IPS-18c (cell line): ENCODE measurements around the gene EHD1.

Experiments used
- H3K4me3 ChIP-seq: 2 replicates; pipeline ENCODE4 v1.7.0; 2013; ENCODE audit warnings: low read depth, mild to moderate bottlenecking, low read length, moderate library complexity; ENCODE audit not compliant: insufficient read depth
- H3K9me3 ChIP-seq: one replicate; pipeline ENCODE4 v1.6.1; 2013; ENCODE audit warnings: mild to moderate bottlenecking, low read length, moderate library complexity; ENCODE audit not compliant: control insufficient read depth, insufficient read depth

Gene EHD1

DNA sequence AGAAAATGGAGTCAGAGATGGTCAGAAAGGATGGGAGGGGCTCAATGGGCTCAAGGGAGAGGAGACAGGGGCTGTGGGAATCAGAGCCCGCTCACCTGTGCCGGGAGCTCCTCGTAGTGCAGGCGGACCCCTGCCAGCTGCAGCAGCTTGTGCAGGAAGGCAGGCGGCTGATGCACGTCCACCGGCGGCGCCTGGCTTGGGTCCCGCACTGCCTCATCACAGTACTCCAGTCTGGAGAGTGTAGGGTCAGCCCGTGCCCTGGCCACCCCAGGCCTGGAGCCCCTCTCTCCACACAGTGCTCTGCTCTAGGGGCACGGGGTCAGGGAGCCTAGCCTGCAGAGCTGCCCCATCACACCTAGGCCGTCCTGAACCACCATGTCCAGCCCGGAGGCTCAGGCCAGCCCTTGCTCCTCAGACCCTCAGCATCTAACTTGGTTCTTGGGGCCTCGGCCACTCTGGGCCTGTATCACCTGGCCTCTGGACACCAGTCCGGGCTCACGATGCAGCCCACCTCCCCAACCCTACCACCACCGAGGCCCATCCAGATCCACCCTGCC lies 34.8 kb upstream of the EHD1 start:
- Histone ChIP-seq H3K9me3 (no peaks in the 10 kb centered on the region), H3K4me3 (no peak overlapping the region)

DNA sequence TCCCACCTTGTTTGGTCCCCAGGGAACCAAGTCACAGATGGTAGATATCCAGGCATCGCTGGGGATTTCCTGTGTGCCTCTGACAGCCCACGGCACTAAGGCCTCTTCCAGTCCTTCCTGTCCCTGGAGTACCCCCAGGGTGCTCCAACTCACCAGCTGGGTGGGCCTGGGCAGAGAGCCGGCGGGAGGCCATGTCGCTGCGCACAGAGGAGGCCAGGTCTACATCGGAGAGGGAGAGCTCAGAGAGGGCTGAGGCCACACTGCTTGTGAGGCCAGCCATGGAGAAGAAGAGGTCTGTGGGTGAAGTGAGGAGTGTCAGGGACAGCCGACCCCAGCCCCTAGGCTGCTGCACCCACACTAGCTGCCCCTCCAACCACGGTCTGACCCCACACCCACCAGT lies 33.3 kb upstream of the EHD1 start:
- Histone ChIP-seq H3K9me3 (no peaks in the 10 kb centered on the region), H3K4me3 (no peak overlapping the region)

DNA sequence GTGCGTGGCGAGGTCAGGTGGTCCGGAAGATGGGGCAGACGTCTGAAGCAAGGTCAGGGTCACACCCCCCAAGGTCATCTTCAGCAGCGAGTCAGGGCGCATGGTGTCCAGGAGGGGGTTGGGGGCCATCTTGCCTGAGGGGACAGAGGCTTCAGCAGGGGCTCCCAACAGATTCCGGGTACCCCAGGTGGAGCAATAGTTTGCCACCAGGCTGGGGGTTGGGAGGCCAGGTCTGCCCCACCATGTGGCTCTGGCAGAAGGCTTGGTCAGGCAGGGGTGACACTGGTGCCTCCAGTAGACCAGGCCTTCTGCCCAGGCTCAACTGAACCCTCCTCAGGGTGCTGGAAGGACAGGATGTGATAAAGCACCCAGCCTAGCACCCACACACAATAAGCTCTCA lies 32.7 kb upstream of the EHD1 start:
- H3K4me3 ChIP-seq = no peak overlapping the region
- H3K9me3 ChIP-seq = no peaks in the 10 kb centered on the region

DNA sequence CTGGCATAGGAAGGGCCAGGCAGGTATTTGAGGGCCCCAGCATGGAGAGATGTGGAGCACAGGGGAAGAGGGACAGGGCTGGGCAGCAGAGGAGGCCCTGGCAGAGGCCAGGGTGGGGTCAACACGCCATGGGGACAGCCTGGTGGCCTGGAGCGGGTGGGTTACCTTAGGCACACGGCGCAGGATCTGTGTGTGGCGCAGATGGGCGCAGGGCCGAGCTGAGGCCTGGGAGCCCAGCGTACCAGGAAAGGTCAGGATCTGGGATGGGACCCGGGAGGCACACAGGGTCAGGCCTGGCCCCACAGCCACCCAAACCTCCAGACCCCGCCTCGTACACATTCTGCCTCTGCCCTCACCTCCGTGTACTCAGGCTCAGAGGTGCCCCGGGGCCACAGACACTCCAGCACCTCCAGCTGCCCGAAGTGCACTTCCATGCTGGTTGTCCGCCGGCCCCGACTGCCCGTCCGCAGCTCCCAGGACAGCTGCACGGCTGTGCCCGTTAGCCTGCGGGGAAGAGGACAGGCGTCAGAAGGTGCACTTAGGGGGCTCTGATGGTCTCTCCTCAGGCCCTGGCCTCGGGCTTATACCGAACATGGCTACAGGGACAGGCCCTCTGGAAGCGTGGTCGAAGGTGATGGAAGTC lies 32.2 kb upstream of the EHD1 start:
- no peak overlapping the region for H3K4me3 ChIP-seq
- no peaks in the 10 kb centered on the region for H3K9me3 ChIP-seq

DNA sequence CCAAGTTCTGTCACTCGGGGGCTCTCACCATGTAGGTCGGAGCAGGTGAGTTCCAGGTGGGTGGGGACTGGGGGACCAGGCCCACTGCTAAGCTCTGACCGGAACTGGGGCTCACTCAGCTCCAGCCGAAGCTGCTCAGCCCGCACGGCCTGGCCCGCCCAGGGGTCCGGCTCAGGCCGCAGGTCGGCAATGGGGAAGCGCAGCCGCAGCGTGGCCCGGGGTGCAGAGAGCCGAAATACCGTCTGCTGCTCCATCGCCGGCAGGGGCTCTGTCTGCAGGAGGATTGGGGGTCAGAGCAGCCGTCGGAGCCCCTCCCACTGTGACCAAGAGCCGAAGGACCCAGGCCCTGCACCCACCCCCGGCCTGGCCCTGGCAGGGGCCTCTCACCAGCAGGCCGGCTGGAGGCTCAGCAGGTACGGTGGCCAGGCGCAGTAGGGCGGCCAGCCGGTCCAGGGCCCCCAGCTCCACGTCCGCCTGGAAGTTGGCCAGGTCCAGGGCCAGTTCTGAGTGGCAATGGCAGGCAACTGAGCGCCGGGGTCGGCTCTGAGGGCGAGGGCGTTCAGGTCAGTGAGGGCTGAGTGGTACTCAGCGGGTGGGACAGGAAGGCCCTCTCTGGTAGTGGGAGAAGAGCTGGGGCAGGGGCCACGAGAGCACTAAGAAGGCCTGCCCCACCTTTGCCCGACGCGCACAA lies 31.4 kb upstream of the EHD1 start:
- no peaks in the 10 kb centered on the region for H3K9me3 ChIP-seq
- no peak overlapping the region for H3K4me3 ChIP-seq

DNA sequence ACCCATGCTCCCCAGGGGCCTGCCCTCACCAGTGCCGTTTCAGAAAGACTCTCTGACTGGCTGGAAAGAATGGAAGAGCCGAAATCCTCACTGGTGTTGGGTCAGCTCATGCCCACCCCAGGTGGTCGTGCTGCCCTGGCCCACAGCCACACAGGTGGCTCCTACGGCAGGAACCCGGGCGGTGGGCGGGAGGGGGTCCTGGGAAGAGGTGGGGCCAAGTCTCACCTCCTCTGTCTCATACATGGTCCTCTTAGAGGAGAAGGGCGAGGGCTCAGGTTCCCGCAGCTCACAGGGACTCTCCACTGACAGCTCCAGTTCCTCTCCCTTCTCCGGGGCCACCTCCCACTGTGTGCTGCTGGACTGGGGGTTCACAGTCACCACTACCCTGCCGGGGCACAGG lies 30.3 kb upstream of the EHD1 start:
- no peaks in the 10 kb centered on the region for H3K9me3 ChIP-seq
- H3K4me3 ChIP-seq = no peak overlapping the region

DNA sequence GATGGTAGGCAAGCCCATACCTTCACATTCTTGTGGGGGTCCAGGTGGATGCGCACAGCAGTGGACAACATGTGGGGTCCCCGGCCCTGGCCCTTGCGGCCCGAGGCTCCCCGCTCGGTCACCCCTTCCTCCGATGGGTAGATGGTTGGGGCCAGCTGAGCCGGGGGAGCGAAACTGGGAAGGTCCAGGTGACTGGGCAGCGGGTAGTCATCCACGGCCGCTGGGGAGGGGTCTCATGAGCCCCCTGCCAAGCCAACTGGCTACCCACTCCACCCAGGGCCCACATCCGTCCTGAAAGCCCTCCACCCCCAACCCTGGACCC lies 27.9 kb upstream of the EHD1 start:
- Histone ChIP-seq H3K4me3 (no peak overlapping the region), H3K9me3 (no peaks in the 10 kb centered on the region)

DNA sequence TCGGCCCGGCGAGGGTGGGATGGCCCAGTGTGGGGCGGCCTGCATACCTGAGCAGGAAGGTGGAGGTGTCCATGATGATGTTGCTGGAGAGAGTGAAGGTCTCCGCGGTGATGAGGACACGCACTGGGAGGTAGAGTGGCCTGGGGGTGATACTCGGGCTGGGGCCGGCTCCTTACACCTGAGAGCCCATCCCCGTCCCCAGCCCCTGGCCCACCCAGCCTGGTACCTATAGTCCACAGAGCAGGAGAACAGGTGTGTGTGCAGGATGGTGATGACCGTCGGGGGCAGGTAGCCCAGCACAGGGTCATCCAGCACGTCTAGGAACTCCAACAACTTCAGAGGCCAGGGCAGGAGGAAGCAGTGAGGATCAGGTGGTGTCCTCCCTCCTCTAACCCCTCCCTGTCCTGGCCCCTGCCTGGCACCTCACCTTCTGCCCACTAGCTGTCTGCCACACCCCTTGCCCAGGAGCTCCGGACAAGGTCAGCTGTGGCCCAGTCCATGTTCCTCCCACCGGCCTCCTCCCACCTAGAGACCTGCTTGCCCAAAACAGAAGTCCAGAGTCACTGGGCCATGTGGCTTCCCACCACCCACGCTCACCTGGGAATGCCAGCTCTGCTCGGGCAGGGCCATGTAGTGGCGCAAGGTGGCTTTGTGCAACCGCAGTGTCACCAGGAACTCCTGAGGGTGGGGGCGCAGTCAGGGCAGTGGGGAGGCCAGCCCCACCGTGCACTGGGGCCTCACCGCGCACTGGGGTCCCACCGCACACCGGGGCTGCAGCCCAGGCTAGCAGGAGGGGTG lies 27.3 kb upstream of the EHD1 start:
- Histone ChIP-seq H3K9me3 (no peaks in the 10 kb centered on the region), H3K4me3 (no peak overlapping the region)

DNA sequence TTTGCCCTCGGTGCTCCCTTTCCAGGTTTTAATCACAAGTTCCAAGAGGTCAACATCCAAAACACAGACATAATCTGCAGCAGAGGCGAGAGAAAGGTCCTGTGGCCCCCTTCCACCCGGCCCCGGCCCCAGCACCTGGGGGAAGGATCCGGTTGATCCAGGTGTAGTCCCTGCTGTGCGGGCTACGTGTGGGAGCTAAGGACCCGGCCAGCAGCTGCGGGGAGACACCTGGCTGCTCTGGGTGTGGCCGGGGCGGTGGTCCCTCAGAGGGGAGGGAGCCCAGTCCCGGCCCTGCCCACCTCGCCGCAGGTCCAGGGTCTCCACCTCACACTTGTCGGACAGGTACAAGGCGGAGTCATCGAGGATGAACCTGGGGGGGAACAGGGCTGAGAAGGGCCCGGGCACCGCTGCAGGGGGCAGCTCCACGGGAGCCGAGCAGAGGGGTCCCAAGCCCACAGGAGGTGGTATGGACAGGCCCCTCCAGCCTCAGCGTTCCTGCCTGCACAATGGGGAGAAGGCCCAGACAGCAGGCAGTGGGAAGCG lies 24.9 kb upstream of the EHD1 start:
- no peak overlapping the region for H3K4me3 ChIP-seq
- H3K9me3 ChIP-seq = no peaks in the 10 kb centered on the region

DNA sequence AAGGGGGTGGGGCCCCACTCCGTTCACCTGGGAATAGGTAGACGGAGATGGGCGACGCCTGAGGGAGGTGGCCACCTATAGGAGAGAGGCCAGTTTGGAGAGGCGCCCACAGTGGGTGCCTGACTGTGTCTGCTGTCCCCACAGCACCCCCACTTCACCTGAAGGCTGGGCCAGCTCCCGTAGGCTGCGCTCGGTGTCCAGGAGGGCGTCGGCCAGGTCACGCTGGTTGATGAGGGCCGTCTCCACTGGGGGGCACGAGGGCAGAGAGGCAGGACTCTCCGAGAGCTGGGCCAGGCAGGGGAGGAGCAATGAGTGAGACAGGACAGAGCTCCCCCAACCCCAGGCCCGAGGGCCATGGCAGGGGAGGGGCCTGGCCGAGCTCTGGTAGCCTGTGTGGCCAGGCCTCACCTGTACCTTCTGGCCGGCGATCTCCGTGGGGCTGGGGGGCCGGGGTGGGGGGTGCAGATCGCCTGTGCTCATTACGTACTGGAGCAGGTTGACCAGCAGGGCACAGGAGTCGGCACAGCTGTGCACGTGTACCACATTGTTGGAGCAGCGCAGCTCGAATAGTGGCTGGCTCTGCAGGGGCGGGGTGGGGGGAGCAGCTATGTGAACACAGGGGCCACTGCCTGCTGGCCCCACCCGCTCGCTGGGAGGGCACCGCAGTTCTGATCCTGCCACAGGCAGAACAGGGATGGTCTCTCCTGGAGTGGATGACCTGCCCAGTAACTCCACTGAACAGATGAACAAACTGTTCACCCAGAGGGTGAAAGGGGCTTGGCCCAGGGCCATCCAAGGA lies 23.9 kb upstream of the EHD1 start:
- H3K4me3 ChIP-seq = no peak overlapping the region
- no peaks in the 10 kb centered on the region for H3K9me3 ChIP-seq

DNA sequence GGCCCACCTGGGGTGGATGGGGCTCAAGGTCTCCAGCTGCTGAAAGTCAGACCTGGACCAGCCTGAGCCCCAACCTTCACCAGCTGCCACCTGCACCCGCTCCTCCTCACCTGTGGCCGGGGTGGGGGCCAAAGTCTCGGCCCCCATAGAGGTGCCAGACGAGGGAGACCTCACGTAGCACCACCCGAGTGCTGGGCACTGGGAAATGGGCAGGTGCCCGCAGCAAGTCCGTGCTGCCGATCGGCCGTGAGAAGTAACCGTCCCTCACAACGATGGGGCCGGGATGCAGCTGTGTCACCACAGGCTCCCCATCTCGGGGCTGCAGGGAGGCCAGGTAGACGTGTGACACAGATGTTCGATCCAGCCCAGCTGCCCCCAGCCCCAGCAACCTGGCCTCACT lies 22.4 kb upstream of the EHD1 start:
- no peak overlapping the region for H3K4me3 ChIP-seq
- no peaks in the 10 kb centered on the region for H3K9me3 ChIP-seq

DNA sequence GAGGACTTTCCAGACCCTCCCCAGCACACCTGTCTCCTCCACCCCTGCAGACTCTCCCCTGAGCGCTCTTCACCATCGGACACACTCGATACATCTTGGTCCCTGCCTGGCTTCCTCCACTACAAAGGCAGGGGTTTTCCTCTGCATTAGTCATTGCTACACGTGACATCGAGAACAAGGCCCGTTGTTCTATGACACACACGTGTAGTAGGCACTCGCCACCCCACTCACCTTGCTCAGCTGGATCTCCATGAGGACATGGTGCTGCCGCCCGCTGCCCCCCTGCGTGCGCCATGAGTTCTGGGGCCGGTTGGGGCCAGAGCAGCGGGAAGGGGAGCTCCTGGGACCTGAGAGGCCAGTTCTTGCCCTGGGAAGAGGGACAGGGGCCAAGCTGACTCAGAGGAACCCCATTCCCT lies 21.9 kb upstream of the EHD1 start:
- H3K9me3 ChIP-seq = no peaks in the 10 kb centered on the region
- H3K4me3 ChIP-seq = no peak overlapping the region

DNA sequence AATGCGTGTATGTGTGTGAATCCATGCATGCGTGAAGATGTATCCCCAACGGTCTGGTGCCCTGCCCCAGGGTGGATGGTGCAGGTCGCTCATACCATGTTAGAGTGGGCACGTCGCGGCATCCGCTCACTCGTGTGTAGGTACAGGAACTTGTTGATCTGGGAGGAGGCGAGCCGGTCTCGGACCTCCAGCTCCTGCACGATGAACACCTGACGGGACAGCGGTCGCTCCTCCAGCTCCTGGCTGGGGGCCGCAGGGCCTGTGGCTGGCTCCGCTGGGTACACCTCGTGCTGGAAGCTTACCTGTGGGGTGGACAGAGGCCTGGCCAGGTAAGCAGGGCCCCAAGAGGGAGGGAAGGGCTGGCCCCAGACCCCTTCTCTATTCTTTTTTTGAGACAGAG lies 20.1 kb upstream of the EHD1 start:
- H3K9me3 ChIP-seq = no peaks in the 10 kb centered on the region
- H3K4me3 ChIP-seq = no peak overlapping the region

DNA sequence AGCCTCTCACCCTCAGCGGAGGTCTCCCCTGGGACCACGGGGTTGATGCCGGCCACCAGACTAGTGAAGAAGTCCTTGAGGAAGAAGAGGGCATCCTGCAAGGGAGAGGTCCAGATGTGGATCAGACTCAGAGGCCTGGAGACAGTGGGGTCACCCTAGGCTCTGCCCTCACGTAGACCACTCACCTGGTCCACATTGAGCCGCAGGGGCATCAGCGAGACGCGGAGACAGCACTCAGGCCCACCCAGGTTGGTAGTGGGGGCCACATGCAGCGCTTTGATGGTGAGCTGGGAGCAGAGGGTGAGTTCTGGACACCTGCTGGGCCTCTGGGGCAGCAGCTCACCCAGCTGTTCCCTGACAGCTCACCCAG lies 19.6 kb upstream of the EHD1 start:
- Histone ChIP-seq H3K9me3 (no peaks in the 10 kb centered on the region), H3K4me3 (no peak overlapping the region)

DNA sequence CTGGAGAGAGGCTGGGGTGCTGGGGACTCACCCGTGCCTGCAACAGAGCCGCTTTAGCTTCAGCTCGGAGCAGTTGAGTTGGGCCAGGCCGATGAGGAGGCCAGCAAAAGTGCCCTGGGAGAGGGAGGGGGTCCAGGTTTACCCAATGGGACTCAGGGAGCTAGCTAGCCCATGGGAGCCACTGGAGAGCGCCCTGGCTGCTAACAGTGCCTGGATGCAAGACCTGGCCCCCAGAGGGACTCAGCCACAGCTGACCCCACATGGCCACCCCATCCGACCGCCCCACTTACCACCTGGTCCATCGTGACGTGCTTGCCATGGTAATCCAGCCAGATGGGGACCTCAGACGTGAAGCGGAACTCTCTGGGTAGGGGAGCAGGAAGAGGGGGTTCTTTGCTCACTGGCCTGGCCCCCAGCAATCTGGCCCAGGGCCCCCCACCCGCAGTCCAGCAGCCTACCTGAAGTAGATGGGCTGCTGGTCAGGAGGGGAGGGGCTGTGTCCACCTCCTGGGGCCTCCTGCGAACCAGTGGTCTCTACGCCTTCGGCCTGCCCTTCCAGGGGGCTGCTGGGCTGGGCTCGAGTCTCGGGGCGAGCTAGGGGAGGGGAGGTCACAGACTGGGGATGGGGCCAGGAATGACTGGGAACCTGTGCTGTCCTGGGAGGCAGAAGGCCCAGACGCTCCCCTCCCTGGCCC lies 19.1 kb upstream of the EHD1 start:
- no peak overlapping the region for H3K4me3 ChIP-seq
- H3K9me3 ChIP-seq = no peaks in the 10 kb centered on the region

DNA sequence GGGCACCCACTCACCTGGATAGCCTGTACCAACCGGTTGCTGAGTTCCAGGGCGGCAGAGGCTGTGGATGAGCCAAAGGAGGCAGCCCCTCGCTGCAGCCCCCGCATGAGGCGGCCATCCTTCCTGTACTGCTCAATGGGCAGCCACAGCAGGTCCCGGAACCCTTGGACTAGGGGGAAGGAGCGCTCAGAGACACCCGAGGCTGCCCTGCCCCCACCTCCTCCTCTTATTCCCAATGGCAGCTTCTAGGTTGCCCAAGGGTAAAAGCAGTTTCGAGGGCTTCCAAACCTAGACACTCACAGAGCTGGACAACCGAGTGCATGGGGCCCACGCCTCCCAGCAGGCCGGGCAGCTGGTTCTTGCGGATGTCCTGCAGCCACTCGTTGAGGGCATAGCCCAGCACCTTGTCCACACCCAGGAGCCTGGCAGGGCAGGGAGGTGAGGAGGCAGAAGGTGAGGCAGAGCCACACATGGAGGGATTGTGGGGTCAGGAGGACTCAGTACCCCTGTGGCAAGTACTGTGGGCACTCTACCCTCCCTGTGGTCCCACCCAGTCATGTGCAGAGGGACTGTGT lies 18.1 kb upstream of the EHD1 start:
- H3K4me3 ChIP-seq = no peak overlapping the region

More for the DNA sequence above, 18.1 kb upstream of the EHD1 start:
- H3K9me3 ChIP-seq = no peaks in the 10 kb centered on the region
